HepG2 (cell line): ENCODE data around the gene POP7. TPM values are rescaled to one million over a fixed set of nuclear protein-coding genes. Genes with fewer than 3 reads are reported as not detected.
A peak's percentile ranks its signal among the peaks of the same experiment; 100 is the strongest.

Experiments
- ATM ChIP-seq: fragments of 450-650 bp; IDR thresholded peaks from 2 replicates; pipeline ENCODE4 v1.7.1; 2017; ENCODE audit warnings: mild to moderate bottlenecking, borderline replicate concordance
- CHCHD3 ChIP-seq: sonication (generic); formaldehyde crosslinking; IDR thresholded peaks from 2 replicates; pipeline ENCODE4 v1.8.0; 2022; ENCODE audit warnings: mild to moderate bottlenecking, missing genetic modification reagents, moderate library complexity
- EEA1 ChIP-seq: sonication (generic); formaldehyde crosslinking; IDR thresholded peaks from 2 replicates; pipeline ENCODE4 v1.5.1; 2020; ENCODE audit warnings: mild to moderate bottlenecking, missing genetic modification reagents, borderline replicate concordance
- FOXM1 ChIP-seq: sonication (generic); formaldehyde crosslinking; IDR thresholded peaks from 2 replicates; pipeline ENCODE4 v1.5.0; 2020; ENCODE audit warnings: missing genetic modification reagents
- KMT2B ChIP-seq: IDR thresholded peaks from 2 replicates; pipeline ENCODE4 v1.6.1; 2016; ENCODE audit warnings: missing genetic modification reagents, missing compliant biosample characterization
- MAZ ChIP-seq, 2 experiments: sonication (generic) in 1 of 2; formaldehyde crosslinking in 1 of 2; IDR thresholded peaks; 2 replicates each; pipeline versions ENCODE4 v1.5.0 to v1.6.1; 2012 to 2020; ENCODE audit warnings: low read depth in 2 of 2, mild to moderate bottlenecking in 2 of 2, borderline replicate concordance in 1 of 2, improper control_type of control experiment in 1 of 2, low read length in 1 of 2, missing genetic modification reagents in 1 of 2, moderate library complexity in 1 of 2
- MEIS1 ChIP-seq: sonication (generic); formaldehyde crosslinking; IDR thresholded peaks from 2 replicates; pipeline ENCODE4 v1.9.0; 2021; ENCODE audit warnings: mild to moderate bottlenecking, missing genetic modification reagents, moderate library complexity, borderline replicate concordance
- NCOA1 ChIP-seq: sonication (generic); formaldehyde crosslinking; IDR thresholded peaks from 2 replicates; pipeline ENCODE4 v1.9.0; 2021; ENCODE audit warnings: missing genetic modification reagents
- NFATC3 ChIP-seq: sonication (generic); formaldehyde crosslinking; IDR thresholded peaks from 2 replicates; pipeline ENCODE4 v1.5.1; 2020; ENCODE audit warnings: mild to moderate bottlenecking, missing genetic modification reagents
- NR2C2 ChIP-seq: sonication (generic); formaldehyde crosslinking; IDR thresholded peaks from 2 replicates; pipeline ENCODE4 v1.4.0; 2020; ENCODE audit warnings: missing genetic modification reagents, mild to moderate bottlenecking, moderate library complexity, borderline replicate concordance
- SMAD1 ChIP-seq: sonication (generic); formaldehyde crosslinking; IDR thresholded peaks from 2 replicates; pipeline ENCODE4 v1.4.0; 2020; ENCODE audit warnings: missing genetic modification reagents, low read depth, mild to moderate bottlenecking, borderline replicate concordance
- ZNF34 ChIP-seq: sonication (generic); formaldehyde crosslinking; IDR thresholded peaks from 2 replicates; pipeline ENCODE4 v1.4.0; 2020; ENCODE audit warnings: mild to moderate bottlenecking, missing genetic modification reagents, borderline replicate concordance
- ZNF350 ChIP-seq: sonication (generic); formaldehyde crosslinking; IDR thresholded peaks from 2 replicates; pipeline ENCODE4 v1.4.0; 2020; ENCODE audit warnings: mild to moderate bottlenecking, low read depth, missing genetic modification reagents, borderline replicate concordance
- ZNF460 ChIP-seq: sonication (generic); formaldehyde crosslinking; IDR thresholded peaks from 2 replicates; pipeline ENCODE4 v1.5.1; 2020; ENCODE audit warnings: missing genetic modification reagents, mild to moderate bottlenecking, borderline replicate concordance
- ZNF547 ChIP-seq: sonication (generic); formaldehyde crosslinking; IDR thresholded peaks from 2 replicates; pipeline ENCODE4 v1.5.1; 2020; ENCODE audit warnings: mild to moderate bottlenecking, missing genetic modification reagents
- ZNF572 ChIP-seq: sonication (generic); formaldehyde crosslinking; IDR thresholded peaks from 2 replicates; pipeline ENCODE4 v1.5.1; 2020; ENCODE audit warnings: mild to moderate bottlenecking, missing genetic modification reagents
- ZNF773 ChIP-seq: sonication (generic); formaldehyde crosslinking; IDR thresholded peaks from 2 replicates; pipeline ENCODE4 v1.4.0; 2020; ENCODE audit warnings: missing genetic modification reagents, borderline replicate concordance
- ZSCAN29 ChIP-seq: sonication (generic); formaldehyde crosslinking; conservative IDR thresholded peaks from 2 replicates; pipeline ENCODE4 v1.4.0; 2020; ENCODE audit warnings: mild to moderate bottlenecking, missing genetic modification reagents
- polyA plus RNA-seq, 8 experiments: library from polyadenylated mRNA; depleted of rRNA in 3 of 8; stranded (reverse) in 7 of 8; unstranded in 1 of 8; fragments of >200 nt; fragmentation: Illumina TruSeq in 4 of 8; extraction: Trizol in 4 of 8; gene quantifications; 2 replicates each; pipeline versions ENCODE4 v1.2.1 to v1.2.3, GENCODE V29; 2011 to 2016; ENCODE audit warnings: low read depth in 4 of 8, missing spikeins in 1 of 8, mixed read lengths in 1 of 8; ENCODE audit not compliant: insufficient read depth in 1 of 8
- total RNA-seq, 5 experiments: library from RNA; depleted of rRNA; stranded (reverse); fragments of >200 nt; fragmentation: Illumina TruSeq; extraction: Trizol; gene quantifications; 2 replicates each; pipeline ENCODE4 v1.2.3, GENCODE V29; 2016; ENCODE audit warnings: low read depth in 1 of 5
- TF ChIP-seq, protein P1 (sequence below), 2 experiments: fragments of 450-650 bp in 1 of 2; sonication (generic) in 1 of 2; formaldehyde crosslinking; IDR thresholded peaks; 2 replicates each; pipeline versions ENCODE4 v1.5.0 to v1.8.0; 2020 to 2022; ENCODE audit warnings: mild to moderate bottlenecking in 1 of 2, missing genetic modification reagents in 1 of 2
- TF ChIP-seq, protein P2 (sequence below): sonication (generic); formaldehyde crosslinking; IDR thresholded peaks from 2 replicates; pipeline ENCODE4 v1.5.1; 2020; ENCODE audit warnings: mild to moderate bottlenecking, missing genetic modification reagents
- TF ChIP-seq, protein P3 (sequence below): sonication (generic); formaldehyde crosslinking; IDR thresholded peaks from 2 replicates; pipeline ENCODE4 v1.5.0; 2020; ENCODE audit warnings: mild to moderate bottlenecking, missing genetic modification reagents

The POP7 gene
- total and polyA plus RNA-seq, 2 of the 13 experiments (the other 11 are each of a cell fraction or from before 2014, with no cell fraction given): 63.9 to 91.1 TPM

DNA sequence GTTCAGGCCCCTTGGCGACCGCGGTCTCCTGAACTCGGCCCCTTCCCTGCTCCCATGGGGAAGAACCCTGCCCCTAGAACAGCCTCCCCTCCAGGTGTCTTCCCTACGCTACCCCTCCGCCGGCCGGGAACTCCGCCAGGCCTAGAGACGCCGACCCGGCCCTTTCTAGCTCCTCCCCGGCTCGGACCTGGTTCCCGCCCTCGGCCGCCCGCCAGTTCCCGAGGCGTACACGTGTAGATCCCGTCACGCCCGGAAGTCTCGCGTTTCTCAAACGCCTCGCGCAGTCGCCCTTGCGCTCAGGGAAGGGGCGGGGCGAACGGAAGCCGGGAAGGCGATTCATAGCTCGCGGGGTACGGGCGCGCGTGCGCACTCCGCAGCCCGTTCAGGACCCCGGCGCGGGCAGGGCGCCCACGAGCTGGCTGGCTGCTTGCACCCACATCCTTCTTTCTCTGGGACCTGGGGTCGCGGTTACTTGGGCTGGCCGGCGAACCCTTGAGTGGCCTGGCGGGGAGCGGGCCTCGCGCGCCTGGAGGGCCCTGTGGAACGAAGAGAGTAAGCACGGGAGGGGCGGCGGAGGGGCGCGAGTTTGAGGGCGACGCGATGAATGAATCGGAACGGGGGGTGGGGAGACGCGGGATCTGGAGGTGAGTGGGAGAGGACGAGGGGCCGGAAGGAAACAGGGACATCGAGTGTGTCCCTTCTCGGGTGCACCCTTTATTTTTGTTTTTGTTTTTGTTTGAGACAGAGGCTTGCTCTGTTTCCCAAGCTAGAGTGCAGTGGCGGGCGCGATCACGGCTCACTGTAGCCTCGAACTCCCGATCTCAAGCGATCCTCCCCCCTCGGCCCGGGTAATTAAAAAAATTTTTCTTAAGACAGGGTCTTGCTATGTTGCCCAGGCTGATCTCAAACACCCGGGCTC lies at the start of gene POP7 (continued):
- TF ChIP-seq KMT2B (peak; percentile 29; the same call in 1 of the 2 replicates), CHCHD3 (CRISPR knock-in tag) (no peak), NCOA1 (CRISPR knock-in tag) (peak; percentile 72; the same call in 1 of the 2 replicates), ZSCAN29 (CRISPR knock-in tag) (peak; percentile 88), EEA1 (no peak; the same call in 1 of the 2 replicates), MAZ (IDR thresholded peaks at IDR 0.05; ENCODE audit: borderline replicate concordance, low read depth, low read length) (no peak), MAZ (CRISPR knock-in tag; IDR thresholded peaks at IDR 0.05; ENCODE audit: low read depth) (peak; percentile 84), ZNF773 (CRISPR knock-in tag) (no peak), FOXM1 (CRISPR knock-in tag) (0 out of 2 replicates have a peak, but pooled peaks have one; percentile 28), ZNF572 (CRISPR knock-in tag) (peak; percentile 91), ZNF547 (CRISPR knock-in tag) (peak; percentile 88), ATM (no peak), ZNF350 (peak; percentile 77), ZNF460 (CRISPR knock-in tag) (no peak), SMAD1 (CRISPR knock-in tag) (peak; percentile 84), MEIS1 (CRISPR knock-in tag) (peak; percentile 73), ZNF34 (CRISPR knock-in tag) (peak; percentile 94), NFATC3 (no peak), NR2C2 (CRISPR knock-in tag) (0 out of 2 replicates have a peak, but pooled peaks have one; percentile 71)
- TF ChIP-seq, protein P1, sequence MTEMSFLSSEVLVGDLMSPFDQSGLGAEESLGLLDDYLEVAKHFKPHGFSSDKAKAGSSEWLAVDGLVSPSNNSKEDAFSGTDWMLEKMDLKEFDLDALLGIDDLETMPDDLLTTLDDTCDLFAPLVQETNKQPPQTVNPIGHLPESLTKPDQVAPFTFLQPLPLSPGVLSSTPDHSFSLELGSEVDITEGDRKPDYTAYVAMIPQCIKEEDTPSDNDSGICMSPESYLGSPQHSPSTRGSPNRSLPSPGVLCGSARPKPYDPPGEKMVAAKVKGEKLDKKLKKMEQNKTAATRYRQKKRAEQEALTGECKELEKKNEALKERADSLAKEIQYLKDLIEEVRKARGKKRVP (CRISPR knock-in tag; IDR thresholded peaks at IDR 0.05): 0 out of 4 replicates have a peak, but pooled peaks of 1 of the 2 experiments have one; percentile 44
- TF ChIP-seq, protein P2, sequence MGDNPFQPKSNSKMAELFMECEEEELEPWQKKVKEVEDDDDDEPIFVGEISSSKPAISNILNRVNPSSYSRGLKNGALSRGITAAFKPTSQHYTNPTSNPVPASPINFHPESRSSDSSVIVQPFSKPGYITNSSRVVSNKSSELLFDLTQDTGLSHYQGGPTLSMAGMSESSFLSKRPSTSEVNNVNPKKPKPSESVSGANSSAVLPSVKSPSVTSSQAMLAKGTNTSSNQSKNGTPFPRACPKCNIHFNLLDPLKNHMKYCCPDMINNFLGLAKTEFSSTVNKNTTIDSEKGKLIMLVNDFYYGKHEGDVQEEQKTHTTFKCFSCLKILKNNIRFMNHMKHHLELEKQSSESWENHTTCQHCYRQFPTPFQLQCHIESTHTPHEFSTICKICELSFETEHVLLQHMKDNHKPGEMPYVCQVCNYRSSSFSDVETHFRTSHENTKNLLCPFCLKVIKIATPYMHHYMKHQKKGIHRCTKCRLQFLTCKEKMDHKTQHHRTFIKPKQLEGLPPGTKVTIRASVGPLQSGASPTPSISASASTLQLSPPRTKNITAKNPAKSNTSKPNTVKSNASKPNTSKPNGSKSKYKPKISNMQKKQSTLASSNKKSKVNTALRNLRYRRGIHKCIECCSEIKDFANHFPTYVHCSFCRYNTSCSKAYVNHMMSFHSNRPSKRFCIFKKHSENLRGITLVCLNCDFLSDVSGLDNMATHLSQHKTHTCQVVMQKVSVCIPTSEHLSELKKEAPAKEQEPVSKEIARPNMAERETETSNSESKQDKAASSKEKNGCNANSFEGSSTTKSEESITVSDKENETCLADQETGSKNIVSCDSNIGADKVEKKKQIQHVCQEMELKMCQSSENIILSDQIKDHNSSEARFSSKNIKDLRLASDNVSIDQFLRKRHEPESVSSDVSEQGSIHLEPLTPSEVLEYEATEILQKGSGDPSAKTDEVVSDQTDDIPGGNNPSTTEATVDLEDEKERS: no peak
- TF ChIP-seq, protein P3, sequence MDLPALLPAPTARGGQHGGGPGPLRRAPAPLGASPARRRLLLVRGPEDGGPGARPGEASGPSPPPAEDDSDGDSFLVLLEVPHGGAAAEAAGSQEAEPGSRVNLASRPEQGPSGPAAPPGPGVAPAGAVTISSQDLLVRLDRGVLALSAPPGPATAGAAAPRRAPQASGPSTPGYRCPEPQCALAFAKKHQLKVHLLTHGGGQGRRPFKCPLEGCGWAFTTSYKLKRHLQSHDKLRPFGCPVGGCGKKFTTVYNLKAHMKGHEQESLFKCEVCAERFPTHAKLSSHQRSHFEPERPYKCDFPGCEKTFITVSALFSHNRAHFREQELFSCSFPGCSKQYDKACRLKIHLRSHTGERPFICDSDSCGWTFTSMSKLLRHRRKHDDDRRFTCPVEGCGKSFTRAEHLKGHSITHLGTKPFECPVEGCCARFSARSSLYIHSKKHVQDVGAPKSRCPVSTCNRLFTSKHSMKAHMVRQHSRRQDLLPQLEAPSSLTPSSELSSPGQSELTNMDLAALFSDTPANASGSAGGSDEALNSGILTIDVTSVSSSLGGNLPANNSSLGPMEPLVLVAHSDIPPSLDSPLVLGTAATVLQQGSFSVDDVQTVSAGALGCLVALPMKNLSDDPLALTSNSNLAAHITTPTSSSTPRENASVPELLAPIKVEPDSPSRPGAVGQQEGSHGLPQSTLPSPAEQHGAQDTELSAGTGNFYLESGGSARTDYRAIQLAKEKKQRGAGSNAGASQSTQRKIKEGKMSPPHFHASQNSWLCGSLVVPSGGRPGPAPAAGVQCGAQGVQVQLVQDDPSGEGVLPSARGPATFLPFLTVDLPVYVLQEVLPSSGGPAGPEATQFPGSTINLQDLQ: 0 out of 2 replicates have a peak, but pooled peaks have one; percentile 73
